Neutrophil (primary cell): ENCODE results near the gene NGLY1.

Experiments
- H3K27ac ChIP-seq: fragments of 200-600 bp; sonication (generic); 2 replicates; pipeline ENCODE4 v1.5.1; 2016; ENCODE audit warnings: mild to moderate bottlenecking, moderate library complexity
- H3K27me3 ChIP-seq: fragments of 200-600 bp; sonication (generic); 2 replicates; pipeline ENCODE4 v1.6.0; 2016; ENCODE audit warnings: mild to moderate bottlenecking
- H3K36me3 ChIP-seq: fragments of 200-600 bp; sonication (generic); 2 replicates; pipeline ENCODE4 v1.5.1; 2017
- H3K4me1 ChIP-seq, 2 experiments: fragments of 200-600 bp in 1 of 2; sonication (generic) in 1 of 2; 1 replicate in 1 of 2; 2 replicates in 1 of 2; pipeline versions ENCODE4 v1.5.1 to v1.6.1; 2013 to 2016; ENCODE audit warnings: low read depth in 1 of 2, low read length in 1 of 2, mild to moderate bottlenecking in 1 of 2, moderate library complexity in 1 of 2; ENCODE audit not compliant: control insufficient read depth in 1 of 2, insufficient read depth in 1 of 2
- H3K4me3 ChIP-seq, 2 experiments: fragments of 200-600 bp in 1 of 2; sonication (generic) in 1 of 2; 1 replicate in 1 of 2; 2 replicates in 1 of 2; pipeline ENCODE4 v1.5.1; 2013 to 2016; ENCODE audit warnings: low read depth in 1 of 2, low read length in 1 of 2, mild to moderate bottlenecking in 1 of 2, moderate library complexity in 1 of 2
- H3K9me3 ChIP-seq: fragments of 200-600 bp; sonication (generic); 2 replicates; pipeline ENCODE4 v1.5.1; 2016
- CTCF ChIP-seq: fragments of 200-600 bp; sonication (generic); IDR thresholded peaks from 2 replicates; pipeline ENCODE4 v1.5.1; 2016; ENCODE audit warnings: antibody characterized with exemption

Gene NGLY1

GRCh38 chr3:25693238-25693637 lies 90.0 kb downstream of the NGLY1 start:
- TF ChIP-seq CTCF = no peak
- Histone ChIP-seq H3K27ac (no peak overlapping the region), H3K27me3 (peaks cover 9% of the 10 kb centered on the region), H3K4me3 (no peak overlapping the region), H3K4me1 (no peaks in the 10 kb centered on the region), H3K36me3 (no peaks in the 10 kb centered on the region), H3K9me3 (no peaks in the 10 kb centered on the region)

GRCh38 chr3:25692341-25692740 lies 90.9 kb downstream of the NGLY1 start:
- no peak for TF ChIP-seq CTCF
- peaks cover 9% of the 10 kb centered on the region for H3K27me3 ChIP-seq
- H3K4me3 ChIP-seq = no peak overlapping the region
- no peaks in the 10 kb centered on the region for H3K9me3 ChIP-seq
- no peaks in the 10 kb centered on the region for H3K36me3 ChIP-seq
- H3K27ac ChIP-seq = no peak overlapping the region
- no peaks in the 10 kb centered on the region for H3K4me1 ChIP-seq

GRCh38 chr3:25690768-25691533 lies 92.3 kb downstream of the NGLY1 start:
- no peak overlapping the region for H3K4me3 ChIP-seq
- no peaks in the 10 kb centered on the region for H3K9me3 ChIP-seq
- TF ChIP-seq CTCF = no peak
- peaks cover 9% of the 10 kb centered on the region for H3K27me3 ChIP-seq
- H3K36me3 ChIP-seq = no peaks in the 10 kb centered on the region
- no peak overlapping the region for H3K27ac ChIP-seq
- no peaks in the 10 kb centered on the region for H3K4me1 ChIP-seq

- Histone ChIP-seq H3K36me3 (no peaks in the 10 kb centered on the region), H3K4me1 (peaks cover 10% of the 10 kb centered on the region in 2 experiments), H3K4me3 (no peak overlapping the region), H3K27ac (no peak overlapping the region), H3K27me3 (peaks cover 9% of the 10 kb centered on the region), H3K9me3 (no peaks in the 10 kb centered on the region)
- TF ChIP-seq CTCF = no peak
Observed at GRCh38 chr3:25689226-25689625, 94.0 kb downstream of the NGLY1 start.

GRCh38 chr3:25687742-25688141 lies 95.5 kb downstream of the NGLY1 start:
- peaks cover 10 to 12% of the 10 kb centered on the region in 2 experiments for H3K4me1 ChIP-seq
- no peak for TF ChIP-seq CTCF
- no peaks in the 10 kb centered on the region for H3K9me3 ChIP-seq
- no peaks in the 10 kb centered on the region for H3K36me3 ChIP-seq
- peaks cover 9% of the 10 kb centered on the region for H3K27me3 ChIP-seq
- H3K4me3 ChIP-seq = no peak overlapping the region
- no peak overlapping the region for H3K27ac ChIP-seq
